Measurements from ENCODE around the gene ZNF428.
A peak's percentile ranks its signal among the peaks of the same experiment; 100 is the strongest.
"Not testable (repeated sequence)": the region's sequence is repeated elsewhere in the genome, so short reads cannot be mapped to it uniquely, and the experiment has no call there.

Gene ZNF428, protein sequence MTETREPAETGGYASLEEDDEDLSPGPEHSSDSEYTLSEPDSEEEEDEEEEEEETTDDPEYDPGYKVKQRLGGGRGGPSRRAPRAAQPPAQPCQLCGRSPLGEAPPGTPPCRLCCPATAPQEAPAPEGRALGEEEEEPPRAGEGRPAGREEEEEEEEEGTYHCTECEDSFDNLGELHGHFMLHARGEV

DNA sequence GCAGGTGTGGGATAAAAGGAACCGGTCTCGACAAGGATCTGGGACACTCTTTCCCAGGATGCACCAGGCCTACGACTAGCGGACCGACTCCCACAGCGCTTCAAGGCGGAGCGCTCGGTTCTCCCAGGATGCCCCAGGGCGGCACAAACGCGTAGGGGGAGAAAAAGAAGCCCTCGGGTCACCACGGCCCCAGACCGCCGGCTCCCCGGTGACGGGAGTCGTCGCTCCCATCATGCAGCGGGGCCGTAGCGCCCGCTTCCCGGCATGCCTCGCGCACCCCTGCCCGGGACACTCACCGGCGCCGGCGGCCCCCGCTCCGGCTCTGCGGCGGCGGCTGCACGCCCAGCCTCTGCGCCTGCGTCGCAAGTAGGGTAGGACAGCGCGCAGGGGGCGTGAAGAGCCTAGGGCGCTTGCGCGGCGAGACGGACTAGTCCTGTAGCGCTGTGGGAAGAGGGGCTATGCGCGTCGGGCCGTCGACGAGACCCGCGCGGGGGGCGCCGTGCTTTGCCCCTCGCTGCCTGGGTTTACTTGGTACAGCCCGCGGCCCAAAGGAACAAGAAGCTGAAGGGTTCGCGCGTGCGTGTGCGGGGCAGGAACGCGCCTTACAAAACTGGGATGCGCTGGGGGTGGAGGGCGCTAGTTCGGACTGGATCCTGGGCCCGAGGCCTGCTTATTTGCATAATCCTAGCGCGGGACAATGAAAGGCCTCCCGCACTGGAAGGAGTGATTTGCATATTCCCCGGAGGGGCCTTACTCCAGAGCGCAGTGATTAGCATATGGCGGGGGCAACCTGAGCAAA, at the start of gene ZNF428:
Gene ZNF428 (minus strand): TSS at position 368 of the 799 bp plus-strand sequence. CDS start 5,325 bp downstream, outside the sequence.
- peaks cover 30% of the 10 kb centered on the region for H3K4me1 Mint-ChIP-seq
- H3K36me3 Mint-ChIP-seq = no peaks in the 10 kb centered on the region
- peak within 1 kb of the TSS; percentile 99 for H3K27ac Mint-ChIP-seq
- ATAC-seq = peak; percentile 93
- H3K9me3 Mint-ChIP-seq = no peaks in the 10 kb centered on the region
- no peaks in the 10 kb centered on the region for H3K27me3 Mint-ChIP-seq
- H3K4me3 Mint-ChIP-seq = peak within 1 kb of the TSS; percentile 97

DNA sequence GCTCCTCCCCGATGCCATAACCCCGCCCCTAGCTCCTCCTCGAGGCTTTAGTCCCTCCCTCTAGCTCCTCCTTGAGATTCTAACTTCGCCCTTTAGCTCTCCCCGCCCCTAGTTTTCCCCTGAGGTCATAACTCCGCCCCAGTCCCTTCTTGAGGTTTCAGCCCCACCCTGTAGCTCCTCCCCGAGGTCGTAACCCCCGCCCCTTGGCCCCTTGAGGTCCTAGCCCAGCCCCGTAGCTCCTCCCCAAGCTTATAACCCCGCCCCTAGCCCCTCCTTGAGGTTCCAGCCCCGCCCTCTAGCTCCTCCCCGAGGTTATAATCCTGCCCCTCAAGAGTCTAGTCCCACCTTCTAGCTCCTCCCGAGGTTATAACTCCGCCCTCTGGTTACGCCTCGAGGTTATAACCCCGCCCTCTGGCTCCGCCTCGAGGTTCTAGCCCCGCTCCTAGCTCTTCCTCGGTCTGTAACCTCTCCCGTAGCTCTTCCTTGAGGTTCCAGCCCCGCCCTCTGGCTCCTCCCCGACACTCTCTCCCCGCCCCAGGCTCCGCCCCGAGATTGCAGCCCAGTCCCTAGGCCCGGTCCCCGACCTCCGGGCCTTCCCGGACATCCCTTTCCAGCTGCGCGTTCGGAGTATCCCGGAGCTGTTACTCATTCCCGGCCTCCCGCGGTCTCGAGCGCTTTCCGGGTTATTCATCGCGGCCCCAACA, 49.1 kb upstream of the ZNF428 start:
- peaks cover 9% of the 10 kb centered on the region for H3K36me3 Mint-ChIP-seq
- H3K4me1 Mint-ChIP-seq = peaks cover 38% of the 10 kb centered on the region
- H3K4me3 Mint-ChIP-seq = peak overlapping the region; percentile 81
- peaks cover 41% of the 10 kb centered on the region for H3K27me3 Mint-ChIP-seq
- H3K9me3 Mint-ChIP-seq = peaks cover 7% of the 10 kb centered on the region
- peak overlapping the region; percentile 48 for H3K27ac Mint-ChIP-seq
- ATAC-seq = peak; percentile 90

DNA sequence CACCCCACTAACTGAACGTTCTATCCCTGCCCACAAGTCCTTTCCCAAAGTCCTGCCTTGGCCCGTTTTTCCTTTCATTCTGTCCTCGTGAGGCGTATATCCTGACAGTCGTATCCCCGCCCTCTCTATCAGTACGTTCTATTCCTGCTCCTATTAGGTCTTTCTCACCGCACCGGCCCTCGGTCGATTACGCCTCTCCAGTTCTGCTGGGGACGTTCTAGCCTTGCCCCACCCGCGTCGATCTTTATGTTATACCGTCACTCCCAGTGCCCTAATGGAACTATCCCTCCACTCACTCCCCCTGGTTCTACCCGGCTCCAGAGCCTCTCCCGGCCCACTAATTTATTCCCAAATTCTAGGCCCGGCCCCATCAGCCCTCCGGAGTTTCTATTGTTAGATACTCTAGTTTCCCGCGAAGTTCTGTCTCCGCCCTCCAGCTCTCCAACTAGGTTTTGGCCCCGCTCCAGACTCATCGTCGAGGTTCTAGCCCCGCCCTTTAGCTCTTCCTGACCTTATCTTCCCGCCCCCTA, 48.5 kb upstream of the ZNF428 start:
- H3K4me3 Mint-ChIP-seq = peak overlapping the region; percentile 81
- peak overlapping the region; percentile 48 for H3K27ac Mint-ChIP-seq
- H3K36me3 Mint-ChIP-seq = peaks cover 9% of the 10 kb centered on the region
- ATAC-seq = no peak
- H3K9me3 Mint-ChIP-seq = peaks cover 7% of the 10 kb centered on the region
- H3K27me3 Mint-ChIP-seq = peaks cover 41% of the 10 kb centered on the region
- H3K4me1 Mint-ChIP-seq = peaks cover 41% of the 10 kb centered on the region

DNA sequence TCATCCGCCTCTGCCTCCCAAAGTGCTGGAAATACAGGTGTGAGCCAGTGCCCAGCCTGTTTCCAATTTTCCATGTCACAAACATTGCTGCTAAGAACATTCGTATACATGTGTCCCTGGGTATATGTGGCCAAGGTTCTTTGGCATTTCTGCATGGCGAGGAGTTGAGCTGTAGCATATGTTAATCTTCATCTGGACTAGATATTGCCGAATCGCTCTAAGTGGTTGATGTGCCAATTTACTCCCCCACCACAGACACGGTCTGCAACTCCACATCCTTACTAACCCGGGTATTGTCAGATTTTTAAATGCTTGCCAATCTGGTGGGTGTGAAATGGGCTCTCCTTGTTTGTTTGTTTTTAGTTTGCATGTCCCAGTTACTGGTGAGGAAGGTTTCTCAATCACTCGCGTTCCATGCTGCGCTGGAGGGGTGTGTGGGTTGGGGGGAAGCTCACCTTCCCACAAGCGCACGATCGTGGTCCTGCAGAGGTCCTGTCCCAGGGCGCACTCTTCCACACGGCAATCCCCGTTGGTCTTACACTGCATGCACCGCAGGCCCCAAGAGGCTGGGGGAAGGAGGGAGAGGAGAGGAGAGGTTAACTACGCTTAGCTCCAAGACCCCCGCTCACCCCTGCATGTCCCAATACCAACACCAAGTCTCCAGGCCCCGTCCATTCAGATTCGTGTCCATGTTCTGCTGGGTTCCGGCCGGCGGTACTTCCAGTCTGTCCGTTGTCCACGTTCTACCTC, 47.9 kb upstream of the ZNF428 start:
- no peak for ATAC-seq
- Mint-ChIP-seq H3K27ac (no peak overlapping the region), H3K4me3 (peak overlapping the region; percentile 81), H3K27me3 (peaks cover 41% of the 10 kb centered on the region), H3K36me3 (peaks cover 9% of the 10 kb centered on the region), H3K4me1 (peaks cover 41% of the 10 kb centered on the region), H3K9me3 (peaks cover 7% of the 10 kb centered on the region)

DNA sequence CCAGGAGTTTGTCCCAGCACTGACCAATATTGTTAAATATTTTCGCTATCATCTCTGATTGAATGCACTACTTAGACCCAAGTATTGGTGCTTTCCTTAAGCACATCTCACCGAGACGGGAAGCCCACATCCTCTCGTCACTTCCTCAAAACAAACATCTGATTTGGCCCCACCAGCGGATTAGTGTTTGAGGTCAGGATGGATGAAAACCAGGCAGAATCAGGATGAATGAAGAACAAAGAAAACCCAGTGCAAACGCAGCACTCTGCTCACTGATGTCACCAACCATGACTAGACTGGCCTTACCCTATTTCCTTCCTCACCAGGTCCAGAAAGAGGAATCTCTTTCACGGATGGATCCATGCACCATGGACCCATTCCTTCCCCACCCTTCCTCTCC, 44.6 kb upstream of the ZNF428 start:
- Mint-ChIP-seq H3K36me3 (peaks cover 9% of the 10 kb centered on the region), H3K27me3 (peaks cover 27% of the 10 kb centered on the region), H3K4me3 (no peak overlapping the region), H3K4me1 (peaks cover 30% of the 10 kb centered on the region), H3K27ac (no peak overlapping the region), H3K9me3 (peaks cover 7% of the 10 kb centered on the region)
- ATAC-seq = no peak

DNA sequence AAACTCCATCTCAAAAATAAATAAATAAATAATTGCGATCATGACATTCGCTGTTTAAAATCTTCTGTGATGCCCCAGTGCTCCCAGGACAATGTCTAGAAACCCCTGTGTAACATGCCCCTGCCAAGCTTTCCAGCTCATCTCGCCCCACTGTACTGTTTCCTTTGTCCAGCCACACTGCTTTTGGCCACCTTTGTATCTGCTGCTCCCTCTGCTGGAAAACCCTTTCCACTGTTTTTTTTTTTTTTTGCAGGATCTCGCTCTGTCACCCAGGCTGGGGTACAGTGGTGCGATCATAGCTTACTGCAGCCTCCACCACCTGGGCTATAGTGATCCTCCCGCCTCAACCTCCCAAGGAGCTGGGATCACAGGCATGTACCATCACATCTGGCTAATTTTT, 43.1 kb upstream of the ZNF428 start:
- no peak overlapping the region for H3K4me3 Mint-ChIP-seq
- H3K36me3 Mint-ChIP-seq = no peaks in the 10 kb centered on the region
- peaks cover 11% of the 10 kb centered on the region for H3K27me3 Mint-ChIP-seq
- no peak overlapping the region for H3K27ac Mint-ChIP-seq
- no peak for ATAC-seq
- peaks cover 5% of the 10 kb centered on the region for H3K9me3 Mint-ChIP-seq
- H3K4me1 Mint-ChIP-seq = peaks cover 15% of the 10 kb centered on the region

DNA sequence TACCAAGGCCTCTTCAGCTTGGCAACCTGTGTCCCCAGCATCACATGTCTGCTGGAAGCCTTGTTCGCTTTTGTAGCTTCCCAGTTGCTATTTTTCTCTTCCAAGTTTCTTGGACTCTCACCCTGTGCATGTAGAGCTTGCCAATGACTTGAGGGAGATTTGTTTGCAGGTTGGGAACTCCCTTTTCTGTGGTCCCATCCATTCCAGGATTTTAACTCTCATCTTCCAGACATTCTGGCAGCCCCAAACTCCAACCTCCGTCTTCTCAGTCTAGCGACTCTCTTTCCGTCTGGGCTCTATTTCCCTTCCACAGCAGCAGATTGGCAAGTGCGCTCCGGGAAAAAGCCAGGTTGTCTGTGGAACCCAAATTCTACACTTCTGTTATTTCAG, 41.5 kb upstream of the ZNF428 start:
- H3K4me3 Mint-ChIP-seq = no peak overlapping the region
- H3K27me3 Mint-ChIP-seq = no peaks in the 10 kb centered on the region
- peaks cover 8% of the 10 kb centered on the region for H3K9me3 Mint-ChIP-seq
- H3K27ac Mint-ChIP-seq = no peak overlapping the region
- no peak for ATAC-seq
- H3K36me3 Mint-ChIP-seq = no peaks in the 10 kb centered on the region
- peaks cover 14% of the 10 kb centered on the region for H3K4me1 Mint-ChIP-seq

DNA sequence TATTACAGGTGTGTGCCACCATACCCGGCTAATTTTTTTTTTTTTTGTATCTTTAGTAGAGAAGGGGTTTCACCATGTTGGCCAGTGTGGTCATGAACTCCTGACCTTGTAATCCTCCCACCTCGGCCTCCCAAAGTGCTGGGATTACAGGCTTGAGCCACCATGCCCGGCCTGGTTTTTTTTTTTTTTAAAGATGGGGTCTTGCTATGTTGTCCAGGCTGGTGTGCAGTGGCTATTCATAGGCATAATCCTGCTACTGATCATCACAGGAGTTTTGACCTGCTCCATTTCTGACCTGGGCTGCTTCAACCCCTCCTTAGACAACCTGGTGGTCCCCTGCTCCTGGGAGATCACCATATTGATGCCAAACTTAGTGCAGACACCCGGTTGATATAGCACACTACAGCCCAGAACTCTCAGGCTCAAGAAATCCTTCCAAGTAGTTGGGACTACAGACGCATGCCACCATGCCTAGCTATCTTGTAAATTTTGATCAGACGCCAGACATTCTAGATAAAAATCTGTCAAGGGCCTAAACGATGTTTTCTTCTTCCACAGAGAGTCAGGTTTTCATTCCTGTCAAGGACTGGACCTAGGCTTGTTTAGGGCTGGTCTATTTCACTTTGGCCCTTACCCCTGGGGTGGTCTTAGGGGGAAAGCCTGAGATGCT, 41.0 kb upstream of the ZNF428 start:
- Mint-ChIP-seq H3K36me3 (no peaks in the 10 kb centered on the region), H3K27me3 (no peaks in the 10 kb centered on the region), H3K9me3 (peaks cover 8% of the 10 kb centered on the region), H3K4me1 (peaks cover 14% of the 10 kb centered on the region), H3K27ac (no peak overlapping the region), H3K4me3 (no peak overlapping the region)
- ATAC-seq = no peak

DNA sequence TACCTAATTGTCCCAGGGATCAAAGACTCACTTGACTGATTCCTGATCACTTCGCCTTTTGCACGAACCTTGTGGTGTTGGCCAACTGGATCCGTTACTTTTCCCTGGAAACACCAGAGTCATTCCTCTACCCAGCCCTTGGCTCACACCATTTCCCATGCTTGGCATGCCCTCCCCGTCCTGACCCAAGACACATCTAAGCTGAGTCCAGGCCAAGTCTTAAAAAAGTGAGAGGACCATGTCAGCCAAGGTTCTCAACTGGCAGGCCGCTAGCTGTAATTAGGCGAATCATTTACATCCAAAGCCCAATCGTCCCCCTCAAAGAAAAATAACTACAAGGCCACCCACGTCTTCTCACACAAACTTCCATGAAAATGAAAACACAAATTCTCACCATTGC, 39.1 kb upstream of the ZNF428 start:
- H3K27ac Mint-ChIP-seq = no peak overlapping the region

DNA sequence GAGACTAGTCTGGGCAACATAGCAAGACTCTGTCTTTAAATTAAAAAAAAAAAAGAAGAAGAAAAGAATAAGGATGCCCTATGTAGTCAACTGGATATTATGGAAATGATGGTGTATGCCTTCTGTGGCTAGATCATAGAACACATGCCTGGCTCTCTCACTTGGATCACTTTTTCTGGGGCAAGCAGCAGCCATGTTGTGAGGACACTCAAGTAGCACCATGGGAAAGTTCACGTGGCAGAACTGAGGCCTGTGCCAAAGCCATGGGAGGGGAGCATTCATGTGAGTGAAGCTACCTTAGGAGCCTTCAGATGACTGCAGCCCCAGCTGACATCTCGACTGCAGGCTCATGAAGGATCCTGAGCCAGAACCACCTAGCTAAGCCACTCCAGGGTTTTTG, 38.6 kb upstream of the ZNF428 start:
- no peaks in the 10 kb centered on the region for H3K27me3 Mint-ChIP-seq
- H3K9me3 Mint-ChIP-seq = peaks cover 8% of the 10 kb centered on the region
- H3K4me3 Mint-ChIP-seq = no peak overlapping the region
- H3K27ac Mint-ChIP-seq = no peak overlapping the region
- H3K36me3 Mint-ChIP-seq = no peaks in the 10 kb centered on the region
- ATAC-seq = no peak
- H3K4me1 Mint-ChIP-seq = no peaks in the 10 kb centered on the region

More for the DNA sequence above, 39.1 kb upstream of the ZNF428 start:
- no peaks in the 10 kb centered on the region for H3K27me3 Mint-ChIP-seq
- peaks cover 2% of the 10 kb centered on the region for H3K4me1 Mint-ChIP-seq
- ATAC-seq = no peak
- H3K4me3 Mint-ChIP-seq = no peak overlapping the region
- H3K9me3 Mint-ChIP-seq = peaks cover 8% of the 10 kb centered on the region
- no peaks in the 10 kb centered on the region for H3K36me3 Mint-ChIP-seq

DNA sequence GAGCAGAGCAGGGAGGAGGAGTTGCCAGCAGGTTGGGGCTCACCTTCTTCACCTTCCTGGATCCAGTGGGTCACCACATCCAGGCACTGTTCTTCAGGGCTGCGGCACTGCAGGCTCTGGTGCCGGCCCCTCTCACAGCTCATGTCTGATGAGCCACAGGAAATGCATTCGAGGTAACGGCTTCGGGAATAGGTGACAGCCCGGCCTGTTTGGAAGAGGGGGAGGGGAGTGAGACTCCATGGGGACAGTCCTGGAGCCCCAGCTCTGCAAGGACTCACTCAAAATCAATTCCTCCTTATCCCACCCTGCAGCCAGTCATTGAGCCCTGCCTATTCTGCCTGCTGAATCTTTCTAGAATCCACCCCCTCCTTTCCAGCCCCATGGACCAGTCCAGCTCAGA, 37.0 kb upstream of the ZNF428 start:
- no peaks in the 10 kb centered on the region for H3K36me3 Mint-ChIP-seq
- no peak overlapping the region for H3K4me3 Mint-ChIP-seq
- no peak overlapping the region for H3K27ac Mint-ChIP-seq
- ATAC-seq = no peak
- H3K9me3 Mint-ChIP-seq = peaks cover 8% of the 10 kb centered on the region
- H3K27me3 Mint-ChIP-seq = peaks cover 8% of the 10 kb centered on the region
- H3K4me1 Mint-ChIP-seq = peaks cover 5% of the 10 kb centered on the region

DNA sequence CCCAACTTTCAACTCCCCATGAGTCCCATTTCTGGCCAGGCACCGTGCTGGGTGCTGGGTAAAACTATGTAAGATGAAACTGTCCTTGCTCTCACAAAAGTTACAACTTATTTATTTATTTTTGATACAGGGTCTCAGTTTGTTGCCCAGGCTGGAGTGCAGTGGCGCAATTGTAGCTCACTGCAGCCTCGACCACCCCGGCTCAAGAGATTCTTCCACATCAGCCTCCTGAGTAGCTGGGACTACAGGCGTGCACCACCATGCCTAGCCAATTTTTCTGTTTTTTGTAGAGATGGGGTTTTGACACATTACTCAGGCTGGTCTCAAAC, 33.1 kb upstream of the ZNF428 start:
- Mint-ChIP-seq H3K4me3 (no peak overlapping the region), H3K9me3 (peaks cover 3% of the 10 kb centered on the region), H3K4me1 (peaks cover 5% of the 10 kb centered on the region), H3K27me3 (peaks cover 28% of the 10 kb centered on the region), H3K36me3 (no peaks in the 10 kb centered on the region), H3K27ac (no peak overlapping the region)
- no peak for ATAC-seq

DNA sequence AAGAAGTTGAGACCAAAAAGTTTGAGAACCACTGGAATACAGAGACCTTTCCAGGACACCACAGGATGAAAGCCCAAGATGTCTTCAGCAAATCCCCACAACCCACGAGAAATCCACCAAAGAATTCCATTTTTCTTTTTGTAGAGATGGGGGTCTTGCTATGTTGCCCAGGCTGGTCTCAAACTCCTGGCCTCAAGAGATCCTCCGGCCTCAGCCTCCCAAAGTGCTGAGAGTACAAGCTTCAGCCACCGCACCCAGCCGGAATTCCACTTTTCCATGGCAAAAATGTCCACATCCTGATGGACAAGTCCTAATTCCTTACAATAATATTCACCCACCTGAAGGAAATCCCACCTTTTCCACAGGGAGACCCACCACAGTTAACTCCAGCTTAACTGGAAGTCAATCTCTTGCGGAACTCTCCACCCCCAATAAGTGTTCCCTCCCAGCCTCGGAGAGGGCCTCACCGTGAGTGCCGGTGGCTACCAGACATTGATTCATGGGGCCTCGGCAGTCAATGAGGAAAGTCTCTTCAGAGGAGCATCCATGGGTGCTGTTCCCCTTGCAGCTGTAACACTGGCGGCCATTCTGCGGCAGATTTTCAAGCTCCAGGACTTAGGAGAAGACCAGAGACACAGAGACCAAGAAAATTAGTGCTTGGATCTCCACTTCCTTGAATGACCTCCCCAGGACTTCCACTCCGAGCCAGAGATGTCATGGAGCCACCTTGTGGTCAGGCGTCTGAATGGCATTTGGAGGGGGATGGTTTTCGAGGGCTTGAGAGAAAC, 32.5 kb upstream of the ZNF428 start:
- Mint-ChIP-seq H3K27me3 (peaks cover 34% of the 10 kb centered on the region), H3K9me3 (no peaks in the 10 kb centered on the region), H3K27ac (no peak overlapping the region), H3K36me3 (no peaks in the 10 kb centered on the region), H3K4me3 (peak overlapping the region; percentile 38), H3K4me1 (peaks cover 5% of the 10 kb centered on the region)
- no peak for ATAC-seq

DNA sequence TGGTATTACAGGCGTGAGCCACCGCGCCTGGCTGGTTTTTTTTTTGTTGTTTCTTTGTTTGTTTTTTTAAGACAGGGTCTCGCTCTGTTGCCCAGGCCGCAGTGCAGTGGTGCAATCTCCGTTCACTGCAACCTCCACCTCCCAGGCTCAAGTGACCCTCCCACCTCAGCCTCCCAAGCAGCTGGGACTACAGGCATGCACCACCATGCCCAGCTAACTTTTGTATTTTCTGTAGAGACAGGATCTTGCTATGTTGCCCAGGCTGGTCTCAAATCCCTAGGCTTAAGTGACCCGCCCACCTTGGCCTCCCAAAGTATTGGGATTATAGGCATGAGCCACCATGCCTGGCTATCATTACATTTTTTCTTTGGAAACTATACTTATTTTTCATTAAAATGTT, 30.8 kb upstream of the ZNF428 start:
- H3K4me1 Mint-ChIP-seq, H3K9me3 Mint-ChIP-seq, H3K36me3 Mint-ChIP-seq, ATAC-seq, H3K27ac Mint-ChIP-seq, H3K4me3 Mint-ChIP-seq: not testable (repeated sequence)
- H3K27me3 Mint-ChIP-seq = peaks cover 36% of the 10 kb centered on the region
